ENCODE measurements around the gene FGF8.

FGF8 gene

GRCh38 chr10:101760510-101760909, 15.4 kb downstream of the FGF8 start:
- no peak for TF ChIP-seq JUND (IDR thresholded peaks at IDR 0.05; ENCODE audit: low read depth)
- in situ Hi-C loops (cut with HindIII; ENCODE audit: low pct_unique_long_range_greater_than_20kb, low sequenced_read_pairs): no loop called here
- peak in 1 of 2 experiments; percentile 27 for DNase-seq (ENCODE audit: low read depth in 1 of 2, low spot score in 1 of 2)

GRCh38 chr10:101759309-101760247, 16.3 kb downstream of the FGF8 start:
- no peak for TF ChIP-seq JUND (IDR thresholded peaks at IDR 0.05; ENCODE audit: low read depth)
- in situ Hi-C loops (cut with HindIII; ENCODE audit: low pct_unique_long_range_greater_than_20kb, low sequenced_read_pairs): no loop called here
- DNase-seq (ENCODE audit: low read depth in 1 of 2, low spot score in 1 of 2): no peak

DNA sequence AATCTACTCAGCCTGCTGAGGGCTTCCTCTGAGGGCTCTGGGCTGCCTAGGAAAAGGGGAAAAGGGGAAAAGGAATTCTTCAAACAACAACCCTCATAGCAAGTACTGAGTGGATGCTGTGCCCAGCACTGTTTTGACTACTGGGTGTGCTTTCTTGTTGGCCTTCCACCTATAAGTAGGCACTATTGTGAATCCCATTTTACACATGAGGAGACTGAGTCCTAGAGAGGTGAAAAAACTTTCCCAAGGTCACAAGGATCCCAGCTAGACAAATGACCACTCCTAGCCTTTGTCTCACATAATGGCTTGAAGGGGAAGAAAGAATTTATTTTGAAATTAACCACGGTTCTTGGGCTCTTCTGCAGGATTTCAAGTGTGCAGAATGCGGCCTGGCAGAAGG, 17.1 kb downstream of the FGF8 start:
- no peak for TF ChIP-seq JUND (IDR thresholded peaks at IDR 0.05; ENCODE audit: low read depth)
- in situ Hi-C loops (cut with HindIII; ENCODE audit: low pct_unique_long_range_greater_than_20kb, low sequenced_read_pairs): no loop called here

DNA sequence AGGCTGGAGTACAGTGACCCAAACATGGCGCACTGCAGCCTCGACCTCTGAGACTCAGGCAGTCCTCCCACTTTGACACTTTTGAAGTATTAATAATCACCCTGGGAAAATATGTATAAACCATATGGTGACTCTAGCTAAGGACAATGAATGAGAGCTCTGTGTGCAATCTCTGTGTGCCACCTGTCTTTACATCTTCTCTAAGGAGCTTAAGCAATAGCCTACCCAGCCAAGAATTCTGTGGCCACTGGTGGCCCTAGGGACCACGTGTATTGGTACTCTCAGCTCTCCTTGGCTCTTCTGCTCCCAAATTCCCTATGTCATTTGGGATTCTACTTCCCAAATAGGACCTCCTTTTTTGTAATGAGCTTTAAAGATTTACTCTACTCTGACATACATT, 23.7 kb downstream of the FGF8 start:
- TF ChIP-seq JUND (IDR thresholded peaks at IDR 0.05; ENCODE audit: low read depth): no peak
- in situ Hi-C loops (cut with HindIII; ENCODE audit: low pct_unique_long_range_greater_than_20kb, low sequenced_read_pairs): no loop called here
- no peak for DNase-seq (ENCODE audit: low read depth in 1 of 2, low spot score in 1 of 2)

More for the DNA sequence above, 17.1 kb downstream of the FGF8 start:
- DNase-seq (ENCODE audit: low read depth in 1 of 2, low spot score in 1 of 2): no peak

GRCh38 chr10:101749047-101750016, 26.6 kb downstream of the FGF8 start:
- DNase-seq (ENCODE audit: low read depth in 1 of 2, low spot score in 1 of 2): peak in 1 of 2 experiments; percentile 32
- TF ChIP-seq JUND (IDR thresholded peaks at IDR 0.05; ENCODE audit: low read depth): no peak
- in situ Hi-C loops (cut with HindIII; ENCODE audit: low pct_unique_long_range_greater_than_20kb, low sequenced_read_pairs): no loop called here

GRCh38 chr10:101748496-101748895, 27.4 kb downstream of the FGF8 start:
- in situ Hi-C loops (cut with HindIII; ENCODE audit: low pct_unique_long_range_greater_than_20kb, low sequenced_read_pairs): no loop called here
- no peak for TF ChIP-seq JUND (IDR thresholded peaks at IDR 0.05; ENCODE audit: low read depth)
- no peak for DNase-seq (ENCODE audit: low read depth in 1 of 2, low spot score in 1 of 2)

DNA sequence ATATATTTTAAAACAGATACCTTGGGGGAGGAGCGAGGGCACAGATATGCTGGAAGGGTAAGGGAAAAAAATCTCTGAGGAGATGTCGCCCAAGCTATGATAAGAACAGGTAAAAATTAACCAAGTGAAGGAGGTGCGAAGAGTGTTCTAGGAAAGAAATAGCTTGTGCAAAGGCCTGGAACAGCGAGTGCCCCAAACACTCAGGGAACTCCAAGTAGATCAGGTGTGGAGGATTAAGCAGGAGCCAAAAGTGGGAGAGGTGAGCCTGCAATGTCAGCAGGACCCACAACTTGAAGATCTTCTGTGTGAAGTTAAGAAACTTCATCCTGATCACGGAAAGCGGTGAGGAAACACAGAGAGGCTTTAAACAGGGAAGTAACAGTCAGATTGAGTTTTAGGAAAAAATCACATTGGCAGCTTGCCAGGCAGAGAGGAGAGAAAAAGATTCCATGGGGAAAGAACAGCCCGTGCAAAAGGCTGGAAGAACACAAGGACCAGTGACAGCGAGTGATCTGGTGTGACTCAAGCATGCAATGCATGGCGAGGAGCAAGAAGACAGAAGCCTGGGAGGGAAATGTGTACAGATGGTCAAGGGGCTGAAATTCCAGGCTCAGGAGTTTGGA, 30.7 kb downstream of the FGF8 start:
- in situ Hi-C loops (cut with HindIII; ENCODE audit: low pct_unique_long_range_greater_than_20kb, low sequenced_read_pairs): no loop called here
- DNase-seq (ENCODE audit: low read depth in 1 of 2, low spot score in 1 of 2): no peak
- TF ChIP-seq JUND (IDR thresholded peaks at IDR 0.05; ENCODE audit: low read depth): no peak

DNA sequence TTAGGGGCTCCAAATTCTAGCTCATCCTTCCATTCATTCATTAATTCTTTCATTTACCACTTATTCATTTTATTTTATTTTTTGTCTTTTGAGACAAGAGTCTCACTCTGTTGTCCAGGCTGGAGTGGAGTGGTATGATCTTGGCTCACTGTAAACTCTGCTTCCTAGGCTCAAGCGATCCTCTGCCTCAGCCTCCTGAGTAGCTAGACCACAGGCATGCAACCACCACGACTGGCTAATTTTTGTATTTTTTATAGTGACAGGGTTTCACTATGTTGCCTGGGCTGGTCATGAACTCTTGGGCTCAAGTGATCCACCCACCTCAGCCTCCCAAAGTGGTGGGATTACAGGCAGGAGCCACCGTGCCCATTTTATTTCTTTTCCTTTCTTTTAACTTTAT, 31.6 kb downstream of the FGF8 start:
- in situ Hi-C loops (cut with HindIII; ENCODE audit: low pct_unique_long_range_greater_than_20kb, low sequenced_read_pairs): no loop called here
- no peak for DNase-seq (ENCODE audit: low read depth in 1 of 2, low spot score in 1 of 2)
- no peak for TF ChIP-seq JUND (IDR thresholded peaks at IDR 0.05; ENCODE audit: low read depth)

DNA sequence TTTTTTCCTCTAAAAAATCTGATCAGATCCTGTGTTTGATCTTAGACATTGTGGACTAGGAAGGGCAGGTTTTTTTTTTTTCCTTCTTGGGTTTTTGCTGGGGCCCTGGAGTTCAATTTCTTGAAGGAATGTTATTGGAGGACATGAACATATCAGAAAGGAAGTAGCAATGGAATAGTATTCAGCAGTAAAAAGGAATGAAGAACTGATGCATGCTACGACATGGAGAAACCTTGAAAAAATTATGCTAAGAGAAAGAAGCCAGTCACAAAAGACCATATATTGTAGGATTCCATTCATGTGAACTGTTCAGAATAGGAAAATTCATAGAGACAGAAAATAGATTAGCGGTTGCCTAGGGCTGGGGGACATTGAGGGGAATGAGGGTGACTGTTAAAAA, 34.0 kb downstream of the FGF8 start:
- in situ Hi-C loops (cut with HindIII; ENCODE audit: low pct_unique_long_range_greater_than_20kb, low sequenced_read_pairs): no loop called here
- TF ChIP-seq JUND (IDR thresholded peaks at IDR 0.05; ENCODE audit: low read depth): no peak
- DNase-seq (ENCODE audit: low read depth in 1 of 2, low spot score in 1 of 2): no peak

GRCh38 chr10:101736666-101737065, 39.2 kb downstream of the FGF8 start:
- DNase-seq (ENCODE audit: low read depth in 1 of 2, low spot score in 1 of 2): no peak
- in situ Hi-C loops (cut with HindIII; ENCODE audit: low pct_unique_long_range_greater_than_20kb, low sequenced_read_pairs): no loop called here
- no peak for TF ChIP-seq JUND (IDR thresholded peaks at IDR 0.05; ENCODE audit: low read depth)

DNA sequence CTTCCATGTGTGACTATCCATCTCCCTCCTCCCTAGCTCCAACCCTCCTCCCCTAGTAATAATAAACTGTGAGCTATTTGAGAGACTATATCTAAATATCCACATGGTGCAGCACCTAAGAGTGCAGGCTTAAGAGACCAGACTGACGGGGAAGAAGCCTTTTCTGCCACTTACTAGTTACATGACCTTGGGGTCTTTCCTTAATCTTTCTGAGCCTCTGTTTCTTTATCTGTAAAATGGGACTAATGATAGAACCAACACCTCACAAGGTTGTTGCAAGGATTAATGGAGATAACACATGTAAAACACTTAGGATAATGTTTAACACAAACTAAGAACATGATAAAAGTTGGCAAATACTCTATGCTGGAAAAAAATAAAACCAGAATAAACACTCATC, 43.8 kb downstream of the FGF8 start:
- in situ Hi-C loops (cut with HindIII; ENCODE audit: low pct_unique_long_range_greater_than_20kb, low sequenced_read_pairs): no loop called here
- DNase-seq (ENCODE audit: low read depth in 1 of 2, low spot score in 1 of 2): no peak
- TF ChIP-seq JUND (IDR thresholded peaks at IDR 0.05; ENCODE audit: low read depth): no peak

- in situ Hi-C loops (cut with HindIII; ENCODE audit: low pct_unique_long_range_greater_than_20kb, low sequenced_read_pairs): no loop called here
- DNase-seq (ENCODE audit: low read depth in 1 of 2, low spot score in 1 of 2): no peak
- TF ChIP-seq JUND (IDR thresholded peaks at IDR 0.05; ENCODE audit: low read depth): no peak
These were observed 49.9 kb downstream of the FGF8 start for GRCh38 chr10:101726115-101726387.
